M059J (cell line): ENCODE data around the gene CCM2. TPM values are rescaled to one million over a fixed set of nuclear protein-coding genes. Genes with fewer than 3 reads are reported as not detected.
"Not testable (repeated sequence)": the region's sequence is repeated elsewhere in the genome, so short reads cannot be mapped to it uniquely, and the experiment has no call there.

Experiments
- DNase-seq: peaks from one replicate; pipeline ENCODE4 v3.0.0-alpha.2; 2012; ENCODE audit warnings: low read depth
- total RNA-seq: library from RNA; depleted of rRNA; stranded (reverse); fragments of >200 nt; shearing (Covaris generic); gene quantifications from 2 replicates; pipeline ENCODE4 v1.2.3, GENCODE V29; 2014

Gene CCM2
- total RNA-seq, 1 experiment from 2014 or later: 71.1 TPM

DNA sequence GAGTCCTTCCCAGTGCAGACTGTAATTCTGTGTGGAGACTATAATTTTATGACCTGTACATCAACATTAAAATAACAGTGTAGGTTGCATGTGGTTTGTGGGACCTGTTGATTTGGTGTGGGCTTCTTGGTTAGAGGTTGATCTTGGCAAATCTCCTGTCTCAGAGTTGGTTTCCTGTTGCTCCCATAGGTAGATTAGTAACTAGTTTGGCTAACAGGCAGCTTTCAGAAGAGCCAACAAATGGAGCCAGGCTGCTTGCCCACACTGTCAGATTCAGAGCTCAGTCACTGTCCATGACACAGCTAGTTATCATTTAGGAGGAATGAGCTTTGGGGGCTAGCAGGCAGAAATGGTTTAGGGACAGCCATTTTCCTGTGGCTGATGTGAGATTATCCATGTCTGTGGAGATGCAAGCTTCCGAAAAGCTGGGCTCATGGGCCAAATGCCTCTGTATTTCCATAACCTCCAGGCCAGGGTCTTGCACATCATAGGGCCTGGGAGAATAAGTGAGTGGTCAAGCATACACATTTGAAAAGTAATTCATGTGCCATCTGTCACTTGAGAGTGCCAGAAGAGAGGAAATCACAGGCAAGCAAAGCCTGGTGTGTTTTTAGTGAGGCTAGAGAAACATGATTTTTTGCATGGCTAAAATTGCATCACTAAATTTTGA is 33.4 kb downstream of the CCM2 start:
- DNase-seq: peak; percentile 51

DNA sequence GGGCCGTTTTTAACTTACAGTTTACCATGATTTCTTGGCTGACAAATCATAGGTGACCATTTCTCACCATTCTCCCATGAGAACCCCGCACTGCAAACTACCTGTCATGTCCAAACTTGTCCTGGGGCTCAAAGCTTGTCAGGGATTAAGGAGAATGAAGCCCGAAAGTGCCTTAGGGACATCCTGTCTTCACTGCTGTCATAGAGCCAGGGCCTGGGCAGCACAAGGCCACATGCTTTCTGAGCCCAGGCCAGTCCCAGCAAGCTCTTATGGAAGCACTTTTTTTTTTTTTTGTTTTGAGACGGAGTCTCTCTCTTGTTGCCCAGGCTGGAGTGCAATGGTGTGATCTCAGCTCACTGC is 33.9 kb downstream of the CCM2 start:
- no peak for DNase-seq

DNA sequence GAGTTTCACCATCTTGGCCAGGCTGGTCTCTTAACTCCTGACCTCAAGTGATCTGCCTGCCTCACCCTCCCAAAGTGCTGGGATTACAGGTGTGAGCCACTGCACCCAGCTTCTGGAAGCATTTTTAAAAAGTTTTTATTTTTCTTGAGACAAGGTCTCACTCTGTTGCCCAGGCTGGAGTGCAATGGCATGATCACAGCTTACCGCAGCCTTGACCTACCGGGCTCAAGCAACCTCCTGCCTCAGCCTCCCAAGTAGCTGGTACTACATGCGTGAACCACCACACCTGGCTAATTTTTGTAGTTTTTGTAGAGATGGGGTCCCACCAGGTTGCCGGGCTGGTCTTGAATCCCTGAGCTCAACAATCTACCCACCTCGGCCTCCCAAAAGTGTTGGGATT is 34.7 kb downstream of the CCM2 start:
- not testable (repeated sequence) for DNase-seq

DNA sequence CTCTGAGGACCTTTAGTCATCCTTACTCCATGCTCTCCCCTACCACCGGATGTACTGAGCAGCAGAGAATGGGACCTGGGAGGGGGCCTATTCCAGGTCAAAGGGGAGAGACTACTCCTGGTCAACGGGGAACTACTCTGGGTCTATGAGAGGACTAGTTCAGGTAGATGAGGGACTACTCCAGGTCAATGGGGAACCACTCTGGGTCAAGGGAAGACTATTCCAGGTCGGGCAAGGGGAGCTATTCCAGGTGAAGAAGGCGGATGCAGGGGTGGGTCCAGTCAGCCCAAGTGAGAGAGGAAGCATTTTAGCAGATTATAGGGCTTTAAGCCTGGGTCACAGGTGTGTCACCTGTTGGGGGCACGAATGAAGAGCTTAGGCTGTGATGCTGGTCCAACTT is 35.4 kb downstream of the CCM2 start:
- DNase-seq: no peak

DNA sequence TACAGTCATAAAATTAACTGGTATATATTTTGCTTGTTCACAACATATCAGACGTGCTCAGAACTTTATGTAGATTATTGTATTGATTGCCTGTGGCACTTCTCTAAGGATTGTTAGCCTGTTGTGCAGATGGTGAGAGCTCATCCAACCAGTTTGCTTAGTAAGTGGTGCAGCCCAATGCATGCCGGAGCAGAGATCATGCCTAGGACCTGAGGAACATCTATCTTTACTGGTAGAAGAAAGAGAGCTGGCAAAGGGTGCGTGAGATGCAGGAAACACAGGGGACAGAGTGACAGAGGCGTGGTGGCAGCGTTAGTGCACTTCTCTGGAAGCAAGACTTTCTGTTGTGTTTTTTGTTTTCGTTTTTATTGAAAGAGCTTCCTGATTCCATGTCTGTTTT is 35.9 kb downstream of the CCM2 start:
- no peak for DNase-seq

DNA sequence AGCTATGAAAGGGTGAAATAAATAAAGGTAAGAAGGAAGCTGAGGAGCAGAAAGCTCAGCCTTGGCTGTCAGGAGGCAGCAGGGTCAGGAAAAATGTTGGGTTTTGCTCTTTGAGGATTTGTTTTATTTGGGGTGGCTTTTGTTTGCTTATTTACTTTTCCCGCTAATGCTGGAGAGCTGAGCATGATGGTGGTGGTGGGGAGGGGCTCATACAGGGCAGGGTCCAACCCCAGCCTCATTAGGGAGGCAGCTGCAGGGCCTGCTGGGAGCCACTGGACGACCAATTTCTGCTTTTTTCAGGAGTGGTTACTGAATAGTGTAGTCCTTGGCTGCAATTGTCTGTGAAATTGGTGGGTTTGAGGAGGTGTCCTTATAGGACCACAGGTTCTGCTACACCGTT is 36.3 kb downstream of the CCM2 start:
- DNase-seq: no peak

DNA sequence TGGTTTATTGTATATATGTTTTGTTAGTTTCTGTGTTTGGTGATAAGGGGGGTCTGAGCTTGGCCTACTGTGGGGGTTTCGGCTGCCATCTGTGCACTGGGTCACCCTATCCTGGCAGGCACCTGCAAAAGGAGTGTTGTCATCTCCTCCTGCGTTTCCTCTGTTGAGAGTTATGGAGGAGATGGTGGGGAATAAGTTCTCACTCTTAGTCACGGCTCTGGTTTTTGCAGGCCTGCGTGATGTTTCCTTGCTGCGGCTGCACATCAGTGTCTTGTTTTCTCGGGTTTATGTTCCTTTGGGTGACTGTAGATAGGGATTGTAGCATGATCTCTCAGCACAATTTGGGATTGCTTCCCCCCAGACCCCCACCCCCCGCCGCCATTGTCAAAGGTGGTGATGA is 36.8 kb downstream of the CCM2 start:
- no peak for DNase-seq

DNA sequence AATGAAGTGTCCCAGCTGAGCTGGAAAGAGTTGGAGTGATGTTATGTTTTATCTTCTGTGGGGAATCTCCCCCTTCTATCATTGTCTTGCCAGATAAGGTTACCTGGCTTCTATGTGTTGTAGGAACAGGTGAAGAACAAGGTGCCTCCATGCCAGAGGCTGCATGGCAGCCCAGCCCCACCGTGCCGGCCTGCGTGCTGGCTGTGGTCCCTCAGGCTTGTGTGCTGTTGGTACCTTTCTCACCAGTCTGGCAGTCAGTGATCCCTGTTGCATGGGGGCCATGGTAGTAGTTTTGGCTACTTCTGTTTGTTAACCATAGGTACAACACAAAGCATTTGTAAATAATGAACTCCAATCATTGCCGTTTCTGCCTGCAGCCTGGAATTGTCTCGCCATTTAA is 37.9 kb downstream of the CCM2 start:
- DNase-seq: no peak

DNA sequence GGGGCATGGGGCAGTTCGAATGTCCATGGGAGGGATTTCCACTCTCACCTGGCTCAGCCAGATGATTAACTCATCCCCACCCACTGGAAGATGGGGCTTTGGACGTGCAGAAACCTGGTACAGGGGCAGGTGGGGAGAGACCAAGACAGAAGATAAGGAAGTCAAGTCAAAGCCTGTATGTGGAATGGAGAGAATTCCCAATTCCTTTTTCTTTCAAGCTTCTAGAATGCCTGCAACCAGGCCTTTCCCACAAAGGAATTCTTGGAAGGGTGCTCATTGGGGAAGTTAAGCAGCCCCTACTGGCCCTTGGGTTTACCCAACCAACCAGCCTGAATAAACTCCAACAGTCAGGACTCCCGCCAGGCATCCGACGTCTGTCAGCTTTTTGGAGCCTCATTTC is 39.1 kb downstream of the CCM2 start:
- no peak for DNase-seq

DNA sequence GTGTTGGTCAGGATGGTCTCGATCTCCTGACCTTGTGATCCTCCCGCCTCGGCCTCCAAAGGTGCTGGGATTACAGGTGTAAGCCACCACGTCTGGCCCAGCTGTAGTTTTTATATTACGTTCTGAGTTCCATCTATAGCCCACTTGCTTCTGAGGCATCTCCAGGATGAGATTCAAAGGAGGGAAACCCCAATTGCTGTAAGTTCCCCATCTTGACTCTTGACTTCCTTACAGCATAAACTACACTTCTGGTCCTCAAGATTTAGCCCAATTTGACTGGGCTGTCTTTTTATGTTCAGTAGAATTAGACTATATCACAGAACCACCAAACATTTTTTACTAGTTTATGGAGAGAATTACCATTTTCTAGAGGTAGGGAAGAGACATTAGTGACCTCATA is 44.3 kb downstream of the CCM2 start:
- DNase-seq: no peak

DNA sequence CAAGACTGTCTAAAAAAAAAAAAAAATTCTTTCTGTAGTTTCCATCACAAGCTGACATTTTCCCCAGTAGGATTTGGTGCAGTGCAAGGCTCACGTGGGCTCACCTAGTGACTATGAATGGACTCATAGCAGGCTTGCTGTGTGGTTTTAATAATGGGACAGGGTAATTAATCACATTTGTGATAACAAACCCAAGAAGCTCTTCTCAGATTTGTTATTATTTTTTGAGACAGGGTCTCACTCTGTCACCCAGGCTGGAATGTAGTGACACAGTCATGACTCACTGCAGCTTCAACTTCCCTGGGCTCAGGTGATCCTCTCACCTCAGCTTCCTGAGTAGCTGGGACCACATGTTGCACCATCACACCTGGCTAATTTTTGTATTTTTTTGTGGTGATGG is 48.7 kb downstream of the CCM2 start:
- peak; percentile 66 for DNase-seq

DNA sequence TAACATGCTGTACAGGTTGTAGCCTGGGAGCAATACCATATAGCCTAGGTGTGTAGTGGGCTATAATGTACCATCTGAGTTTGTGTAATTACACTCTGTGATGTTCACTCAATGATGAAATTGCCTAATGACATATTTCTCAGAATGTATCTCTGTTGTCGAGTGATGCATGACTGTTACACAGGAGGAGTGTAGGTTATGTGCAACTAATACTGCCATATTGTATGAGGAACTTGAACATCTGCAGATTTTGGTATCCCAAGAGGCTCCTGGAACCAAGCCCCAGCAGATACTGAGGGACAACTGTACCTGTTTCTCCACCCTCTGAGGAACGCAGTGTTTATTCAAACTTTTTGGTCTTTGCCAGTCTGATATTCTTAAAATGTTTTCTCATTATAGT is 50.2 kb downstream of the CCM2 start:
- DNase-seq: no peak

DNA sequence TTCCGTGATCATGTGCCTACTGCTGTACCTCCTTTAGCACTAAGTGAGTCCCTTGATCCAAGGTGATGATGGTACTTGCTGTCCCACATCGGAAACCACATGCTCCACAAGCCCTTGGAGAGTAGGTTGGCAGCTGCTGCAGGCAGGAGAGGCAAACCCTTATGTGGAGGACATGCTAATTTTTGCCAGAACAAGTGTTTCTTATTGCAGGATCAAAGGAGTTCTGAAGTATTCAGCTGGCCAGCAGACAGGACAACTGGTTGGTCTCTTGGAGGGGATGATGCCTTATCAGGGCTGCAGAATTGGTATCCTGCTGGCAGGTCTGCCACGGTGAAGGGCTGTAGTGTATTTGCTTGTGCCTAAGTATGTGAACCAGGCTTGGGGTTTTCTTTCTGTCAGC is 52.0 kb downstream of the CCM2 start:
- DNase-seq: no peak

DNA sequence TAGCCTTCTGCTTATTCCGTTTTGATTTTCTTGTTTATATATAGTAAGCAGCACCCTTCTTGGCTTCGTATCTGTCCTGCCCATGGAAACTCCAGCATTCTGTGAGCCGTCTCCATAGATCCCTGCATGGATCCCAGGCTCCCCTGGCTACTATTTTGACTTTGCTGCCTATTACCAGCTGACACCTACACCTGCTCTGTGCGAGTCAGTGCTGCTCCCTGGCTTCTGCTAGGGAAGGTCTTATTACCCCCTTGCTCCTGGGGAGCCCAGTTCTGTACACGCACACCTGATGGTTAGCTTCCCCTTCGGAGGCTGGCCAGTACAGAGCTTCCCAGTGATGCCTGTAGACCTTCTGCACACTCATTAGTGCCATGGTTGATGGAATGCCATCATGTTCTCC is 53.4 kb downstream of the CCM2 start:
- no peak for DNase-seq

DNA sequence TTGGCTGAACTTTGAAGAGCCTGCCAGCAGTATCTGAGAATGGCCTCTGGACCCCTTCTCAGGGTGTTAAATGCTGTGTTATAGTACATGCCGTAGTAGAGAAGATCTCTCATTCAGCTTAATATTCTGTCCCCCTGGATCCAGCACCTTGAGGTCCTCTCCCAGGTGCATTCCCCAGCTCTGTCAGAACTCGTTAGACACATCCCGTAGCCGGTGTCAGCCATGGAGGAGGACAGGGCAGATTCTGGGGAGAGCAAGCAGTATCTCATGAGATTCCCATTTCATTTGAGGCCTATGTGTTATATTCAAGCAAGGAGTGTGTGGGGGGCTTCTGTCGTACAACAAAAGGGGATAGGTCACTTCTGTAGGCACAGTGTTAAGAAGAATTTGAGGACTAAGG is 53.9 kb downstream of the CCM2 start:
- DNase-seq: no peak

DNA sequence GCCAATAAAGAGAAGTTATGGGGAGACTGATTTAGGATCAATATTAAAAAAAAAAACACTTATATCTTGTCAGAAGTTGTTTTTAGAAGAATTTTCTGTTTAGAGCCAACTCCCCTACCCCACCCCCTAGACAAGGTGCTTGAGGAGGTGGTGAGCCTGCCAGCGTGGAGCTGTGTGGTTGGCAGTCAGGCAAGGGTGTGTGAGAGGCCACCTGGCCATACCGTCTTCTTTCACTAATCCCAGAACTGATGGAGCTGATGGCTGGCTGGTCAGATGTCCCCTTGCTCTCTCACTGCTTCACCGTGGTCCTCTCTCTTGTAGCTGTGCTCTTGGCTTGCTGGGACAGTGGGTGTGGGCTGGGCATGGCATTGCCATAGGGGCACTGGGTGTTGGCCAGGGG is 54.4 kb downstream of the CCM2 start:
- DNase-seq: no peak

DNA sequence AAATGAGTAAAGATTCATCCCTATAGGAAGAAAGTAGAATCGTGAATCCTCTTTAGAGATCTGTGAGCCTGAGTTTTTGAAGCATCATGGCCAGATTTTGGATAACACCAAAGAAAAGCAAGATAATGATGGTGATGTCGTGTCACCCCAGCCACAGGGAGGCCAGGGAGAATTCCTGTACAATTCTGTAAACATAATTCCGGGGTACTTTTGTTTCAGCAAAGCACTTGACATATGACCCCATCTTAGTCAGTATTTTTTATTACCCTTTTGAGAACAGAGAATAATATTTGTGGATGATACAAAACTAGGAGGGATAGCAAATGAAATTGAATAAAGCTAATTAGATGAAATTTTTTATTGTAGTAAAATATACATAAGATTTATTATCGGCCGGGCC is 55.0 kb downstream of the CCM2 start:
- peak; percentile 55 for DNase-seq

DNA sequence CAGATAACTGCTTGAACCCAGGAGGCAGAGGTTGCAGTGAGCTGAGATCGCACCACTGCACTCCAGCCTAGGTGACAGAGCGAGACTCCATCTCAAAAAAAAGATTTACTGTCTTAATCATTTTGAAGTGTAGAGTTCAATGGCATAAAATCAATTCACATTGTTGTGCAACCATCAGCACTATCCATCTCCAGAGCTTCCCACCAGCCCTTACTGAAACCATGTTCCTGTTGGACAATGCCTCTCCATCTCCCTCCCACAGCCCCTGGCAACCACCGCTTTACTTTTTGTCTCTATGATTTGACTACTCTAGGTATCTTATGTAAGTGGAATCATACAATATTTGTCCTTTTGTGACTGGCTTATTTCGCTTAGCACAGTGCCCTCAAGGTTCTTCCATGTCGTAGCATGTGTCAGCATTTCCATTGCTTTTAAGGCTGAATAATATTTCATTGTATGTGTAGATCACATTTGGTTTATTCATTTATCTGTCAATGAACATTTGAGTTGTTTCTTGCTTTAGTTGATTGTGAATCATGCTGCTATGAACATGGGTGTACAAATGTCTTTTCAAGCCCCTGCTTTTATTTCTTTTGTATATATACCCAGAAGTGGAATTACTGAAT is 55.7 kb downstream of the CCM2 start:
- DNase-seq: no peak

DNA sequence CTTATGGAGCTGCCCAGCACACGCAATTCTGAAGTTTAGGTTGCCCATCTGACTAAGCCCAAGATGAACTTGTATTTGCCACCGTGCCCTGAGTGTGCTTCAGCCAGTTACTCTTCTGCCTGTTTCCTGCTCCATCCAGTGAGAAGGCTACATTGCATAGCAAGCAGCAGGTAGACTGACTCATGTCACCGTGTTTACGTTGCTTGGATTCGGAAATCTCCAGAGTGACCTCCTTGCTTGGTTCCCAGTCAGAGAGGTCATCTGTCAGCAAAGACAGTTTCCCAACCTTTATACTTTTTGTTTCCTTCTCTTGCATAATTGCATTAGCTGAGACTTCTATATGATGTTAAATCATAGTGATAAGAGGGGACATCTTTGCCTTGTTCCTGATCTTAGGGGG is 57.9 kb downstream of the CCM2 start:
- peak; percentile 36 for DNase-seq

DNA sequence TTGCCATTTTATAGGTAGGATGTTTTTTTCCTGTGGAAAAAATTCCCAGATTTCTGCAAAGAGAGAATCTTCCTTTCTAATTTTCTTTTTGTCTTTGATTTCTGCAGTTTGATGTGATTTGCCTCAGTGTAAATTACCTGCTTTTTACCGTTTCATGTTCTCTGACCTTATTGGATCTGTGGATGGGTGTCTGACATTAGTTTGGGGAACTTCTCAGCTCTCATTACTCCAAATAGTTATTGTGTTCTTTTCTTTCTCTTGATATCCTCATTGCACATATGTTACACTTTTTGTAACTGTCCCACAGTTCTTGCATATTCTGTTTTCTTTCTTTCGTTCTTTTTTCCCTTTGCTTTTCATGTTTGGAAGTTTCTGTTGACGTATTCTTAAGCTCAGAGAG is 60.3 kb downstream of the CCM2 start:
- DNase-seq: no peak

DNA sequence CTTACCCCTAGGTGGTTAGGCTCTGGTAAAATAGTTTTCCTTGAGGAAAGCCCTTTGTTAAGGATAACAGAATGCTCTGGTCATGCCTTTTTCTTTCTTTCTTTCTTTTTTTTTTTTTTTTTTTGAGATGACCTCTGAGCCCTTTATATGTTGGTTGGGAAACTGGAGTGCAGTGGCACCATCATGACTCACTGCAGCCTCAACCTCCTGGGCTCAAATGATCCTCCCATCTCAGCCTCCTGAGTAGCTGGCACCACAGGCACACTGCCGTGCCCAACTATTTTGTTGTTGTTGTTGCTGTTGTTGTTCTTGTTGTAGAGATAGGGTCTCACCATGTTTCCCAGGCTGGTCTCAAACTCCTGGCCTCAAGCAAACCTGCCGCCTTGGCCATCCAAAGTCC is 61.4 kb downstream of the CCM2 start:
- DNase-seq: no peak

DNA sequence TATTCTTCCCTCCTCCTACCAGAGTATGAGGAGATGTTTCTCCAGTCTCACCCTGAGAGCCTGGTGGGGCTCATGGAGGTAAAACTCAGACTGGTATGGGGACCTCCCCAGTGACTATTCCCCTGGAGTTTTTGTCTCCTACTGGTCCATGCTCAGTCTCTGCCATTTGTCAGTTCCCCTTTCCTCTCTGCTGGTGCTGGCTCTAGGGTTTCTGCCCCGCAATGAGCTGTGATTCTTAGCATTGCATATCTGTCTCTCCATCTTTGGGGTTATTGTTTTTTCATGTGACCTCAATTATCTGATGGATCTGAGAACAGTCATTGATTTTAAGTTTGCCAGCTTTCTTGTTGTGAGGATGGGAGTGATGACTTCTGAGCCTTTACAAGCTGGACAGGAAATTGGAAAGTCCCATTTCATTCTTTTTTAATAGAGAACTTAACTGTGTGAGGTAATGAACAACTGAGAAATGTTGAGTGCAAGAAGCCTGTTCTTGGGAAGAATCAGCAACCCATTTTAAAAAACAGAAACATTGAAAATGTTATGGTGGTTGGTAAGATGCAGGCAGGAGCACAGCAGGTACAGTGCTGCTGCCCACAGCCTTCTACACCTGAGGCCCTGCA is 61.9 kb downstream of the CCM2 start:
- no peak for DNase-seq

DNA sequence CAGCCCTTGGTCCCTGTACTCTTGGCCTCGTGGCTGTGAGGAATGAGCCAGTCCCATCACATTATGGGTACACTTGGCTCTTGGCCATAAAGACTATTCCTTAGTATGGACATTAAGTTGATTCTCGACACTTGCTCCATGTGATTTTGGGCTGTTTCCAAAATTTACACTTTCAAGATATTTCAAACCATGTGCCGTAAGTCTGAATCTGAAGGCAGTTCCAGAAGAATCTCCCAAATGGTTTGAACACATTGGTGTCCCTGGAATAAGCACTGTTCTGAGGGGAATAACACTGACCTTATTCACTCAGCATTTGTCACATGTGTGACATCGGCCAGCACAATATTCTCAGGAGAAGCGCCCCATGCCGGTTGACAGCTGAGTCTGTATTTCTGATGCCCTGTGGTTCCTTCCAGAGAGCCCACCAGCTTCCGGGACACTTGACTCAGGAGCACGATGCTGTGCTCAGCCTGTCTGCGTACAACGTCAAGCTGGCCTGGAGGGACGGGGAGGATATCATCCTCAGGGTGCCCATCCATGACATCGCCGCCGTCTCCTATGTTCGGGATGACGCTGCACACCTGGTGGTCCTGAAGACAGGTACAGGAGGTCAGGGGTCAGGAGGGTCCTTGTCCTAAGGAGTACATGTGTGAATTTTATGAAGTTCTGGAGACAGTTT is 64.2 kb downstream of the CCM2 start:
- DNase-seq: no peak
